Neural progenitor cell (in vitro differentiated cells): Measurements from ENCODE around the gene DOK5.

Experiments
- EZH2 ChIP-seq: fragments of 200-600 bp; sonication (generic); IDR thresholded peaks from 2 replicates; pipeline ENCODE4 v1.6.1; 2017; ENCODE audit warnings: antibody characterized with exemption, mild to moderate bottlenecking, moderate library complexity
- EZH2phosphoT487 ChIP-seq: fragments of 200-600 bp; sonication (generic); IDR thresholded peaks from 2 replicates; pipeline ENCODE4 v1.6.1; 2017; ENCODE audit warnings: antibody characterized with exemption
- TF ChIP-seq, protein P1 (sequence below): fragments of 200-600 bp; sonication (generic); IDR thresholded peaks from 2 replicates; pipeline ENCODE4 v1.5.1; 2017; ENCODE audit warnings: antibody characterized with exemption, mild to moderate bottlenecking

GRCh38 chr20:54619682-54620081 lies 144.3 kb downstream of the DOK5 start:
- TF ChIP-seq, protein P1, sequence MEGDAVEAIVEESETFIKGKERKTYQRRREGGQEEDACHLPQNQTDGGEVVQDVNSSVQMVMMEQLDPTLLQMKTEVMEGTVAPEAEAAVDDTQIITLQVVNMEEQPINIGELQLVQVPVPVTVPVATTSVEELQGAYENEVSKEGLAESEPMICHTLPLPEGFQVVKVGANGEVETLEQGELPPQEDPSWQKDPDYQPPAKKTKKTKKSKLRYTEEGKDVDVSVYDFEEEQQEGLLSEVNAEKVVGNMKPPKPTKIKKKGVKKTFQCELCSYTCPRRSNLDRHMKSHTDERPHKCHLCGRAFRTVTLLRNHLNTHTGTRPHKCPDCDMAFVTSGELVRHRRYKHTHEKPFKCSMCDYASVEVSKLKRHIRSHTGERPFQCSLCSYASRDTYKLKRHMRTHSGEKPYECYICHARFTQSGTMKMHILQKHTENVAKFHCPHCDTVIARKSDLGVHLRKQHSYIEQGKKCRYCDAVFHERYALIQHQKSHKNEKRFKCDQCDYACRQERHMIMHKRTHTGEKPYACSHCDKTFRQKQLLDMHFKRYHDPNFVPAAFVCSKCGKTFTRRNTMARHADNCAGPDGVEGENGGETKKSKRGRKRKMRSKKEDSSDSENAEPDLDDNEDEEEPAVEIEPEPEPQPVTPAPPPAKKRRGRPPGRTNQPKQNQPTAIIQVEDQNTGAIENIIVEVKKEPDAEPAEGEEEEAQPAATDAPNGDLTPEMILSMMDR: no peak
- TF ChIP-seq EZH2phosphoT487: no peak
- no peak for TF ChIP-seq EZH2
